Bronchial epithelial cell (primary cell): ENCODE data around the gene TMEM236. TPM values are rescaled to one million over a fixed set of nuclear protein-coding genes. Genes with fewer than 3 reads are reported as not detected.
A peak's percentile ranks its signal among the peaks of the same experiment; 100 is the strongest.

Experiments used
- DNase-seq: peaks from one replicate; pipeline ENCODE4 v3.0.0-alpha.2; 2010; ENCODE audit warnings: low read depth
- FAIRE-seq: peaks from 2 replicates; lab custom pipeline; 2011; peaks lifted over from hg19 to GRCh38; lab: Jason Lieb, UNC
- H3K27me3 ChIP-seq: 2 replicates; pipeline ENCODE4 v1.5.1; 2011; ENCODE audit warnings: low read length; ENCODE audit not compliant: control insufficient read depth, insufficient read depth
- H3K36me3 ChIP-seq: 2 replicates; pipeline ENCODE4 v1.5.1; 2011; ENCODE audit warnings: low read length; ENCODE audit not compliant: control insufficient read depth, insufficient read depth
- H3K4me3 ChIP-seq: 2 replicates; pipeline ENCODE4 v1.5.1; 2011; ENCODE audit warnings: mild to moderate bottlenecking, low read depth, low read length, control low read depth
- CTCF ChIP-seq: IDR thresholded peaks from 2 replicates; pipeline ENCODE4 v1.5.1; 2011; ENCODE audit warnings: mild to moderate bottlenecking, moderate library complexity, low read length, control low read depth, inconsistent platforms; ENCODE audit not compliant: insufficient read depth, severe bottlenecking
- total RNA-seq: library from RNA; depleted of rRNA; stranded (reverse); fragments of >200 nt; gene quantifications from 2 replicates; pipeline ENCODE4 v1.2.1, GENCODE V29; 2014

The TMEM236 gene
- total RNA-seq, 1 donor from 2014 or later, result under 0.01 TPM

- peak; percentile 13 for FAIRE-seq
- no peak within 1 kb of the TSS for H3K4me3 ChIP-seq
Measured at GRCh38 chr10:17808971-17809841, 57.2 kb downstream of the TMEM236 start, which contains the start of gene MRC1. MRC1 (plus strand) TSS chr10:17809348; CDS start chr10:17809466, 118 bp downstream.

GRCh38 chr10:17811146-17811865 is 59.3 kb downstream of the TMEM236 start:
- no peak for DNase-seq
- no peak for TF ChIP-seq CTCF
- no peak overlapping the region for H3K4me3 ChIP-seq
- no peaks in the 10 kb centered on the region for H3K36me3 ChIP-seq
- no peak for FAIRE-seq
- H3K27me3 ChIP-seq, result no peaks in the 10 kb centered on the region

More at GRCh38 chr10:17808971-17809841, 57.2 kb downstream of the TMEM236 start, which contains the start of gene MRC1:
- TF ChIP-seq CTCF, result no peak
- H3K36me3 ChIP-seq, result no peaks in the 10 kb centered on the region
- no peak for DNase-seq
- no peaks in the 10 kb centered on the region for H3K27me3 ChIP-seq

- no peak overlapping the region for H3K4me3 ChIP-seq
- TF ChIP-seq CTCF, result no peak
- H3K36me3 ChIP-seq, result no peaks in the 10 kb centered on the region
- no peaks in the 10 kb centered on the region for H3K27me3 ChIP-seq
- FAIRE-seq (no peak), DNase-seq (no peak)
Measured at GRCh38 chr10:17814973-17815372, 63.0 kb downstream of the TMEM236 start.

GRCh38 chr10:17816199-17816598 is 64.2 kb downstream of the TMEM236 start:
- Histone ChIP-seq H3K27me3 (no peaks in the 10 kb centered on the region), H3K4me3 (no peak overlapping the region), H3K36me3 (no peaks in the 10 kb centered on the region)
- TF ChIP-seq CTCF, result no peak
- no peak for DNase-seq
- FAIRE-seq, result no peak

- H3K36me3 ChIP-seq, result no peaks in the 10 kb centered on the region
- no peak overlapping the region for H3K4me3 ChIP-seq
- FAIRE-seq, result no peak
- no peak for TF ChIP-seq CTCF
- no peak for DNase-seq
- H3K27me3 ChIP-seq, result no peaks in the 10 kb centered on the region
Measured at GRCh38 chr10:17817316-17817715, 65.3 kb downstream of the TMEM236 start.
